Neuronal stem cell (in vitro differentiated cells): ENCODE measurements around the gene PRICKLE2.

Experiments
- DNase-seq: peaks from one replicate; pipeline ENCODE4 v3.0.0-alpha.2; 2013; ENCODE audit warnings: low spot score
- H2AFZ ChIP-seq: one replicate; pipeline ENCODE4 v1.6.1; 2013; ENCODE audit warnings: mild to moderate bottlenecking, low read length, inconsistent platforms
- H2AK5ac ChIP-seq: 2 replicates; pipeline ENCODE4 v1.6.1; 2013; ENCODE audit warnings: low read depth, mild to moderate bottlenecking, inconsistent platforms, low read length, moderate library complexity, mixed read lengths
- H2BK120ac ChIP-seq: 2 replicates; pipeline ENCODE4 v1.6.1; 2013; ENCODE audit warnings: low read depth, mild to moderate bottlenecking, inconsistent platforms, low read length, moderate library complexity, mixed read lengths
- H2BK12ac ChIP-seq: one replicate; pipeline ENCODE4 v1.6.1; 2013; ENCODE audit warnings: low read length, inconsistent platforms
- H2BK15ac ChIP-seq: 2 replicates; pipeline ENCODE4 v1.6.1; 2013; ENCODE audit warnings: mild to moderate bottlenecking, low read length, inconsistent platforms, mixed read lengths
- H2BK5ac ChIP-seq: one replicate; pipeline ENCODE4 v1.6.1; 2013; ENCODE audit warnings: inconsistent platforms, mild to moderate bottlenecking, low read length, moderate library complexity
- H3K14ac ChIP-seq: one replicate; pipeline ENCODE4 v1.6.1; 2013; ENCODE audit warnings: low read length, inconsistent platforms
- H3K18ac ChIP-seq: 2 replicates; pipeline ENCODE4 v1.6.1; 2013; ENCODE audit warnings: low read length, inconsistent platforms
- H3K23ac ChIP-seq: 2 replicates; pipeline ENCODE4 v1.6.1; 2013; ENCODE audit warnings: low read depth, mild to moderate bottlenecking, mixed read lengths, low read length, inconsistent platforms; ENCODE audit not compliant: poor library complexity
- H3K27ac ChIP-seq: replicated peaks from 3 replicates; pipeline ENCODE4 v1.5.1; 2013; ENCODE audit warnings: low read length, inconsistent platforms
- H3K27me3 ChIP-seq, 3 experiments: 2 replicates each; pipeline ENCODE4 v1.6.1; 2013; ENCODE audit warnings: low read length in 3 of 3, mild to moderate bottlenecking in 2 of 3, inconsistent platforms in 1 of 3, low read depth in 1 of 3, mixed read lengths in 1 of 3, moderate library complexity in 1 of 3; ENCODE audit not compliant: control insufficient read depth in 3 of 3, insufficient read depth in 3 of 3
- H3K36me3 ChIP-seq, 2 donors: replicated peaks in 1 of 2; 2 replicates each; pipeline ENCODE4 v1.6.1; 2013; ENCODE audit warnings: low read length in 2 of 2; ENCODE audit not compliant: control insufficient read depth in 2 of 2, insufficient read depth in 2 of 2
- H3K4ac ChIP-seq: 2 replicates; pipeline ENCODE4 v1.6.1; 2013; ENCODE audit warnings: inconsistent platforms, mild to moderate bottlenecking, low read length, moderate library complexity
- H3K4me1 ChIP-seq, 2 donors: 1 replicate in 1 of 2; 2 replicates in 1 of 2; pipeline ENCODE4 v1.6.1; 2013; ENCODE audit warnings: low read length in 2 of 2, low read depth in 1 of 2; ENCODE audit not compliant: control insufficient read depth in 2 of 2, insufficient read depth in 1 of 2
- H3K4me2 ChIP-seq: one replicate; pipeline ENCODE4 v1.6.1; 2013; ENCODE audit warnings: mild to moderate bottlenecking, low read length, inconsistent platforms; ENCODE audit not compliant: insufficient read depth, poor library complexity, severe bottlenecking
- H3K4me3 ChIP-seq, 2 donors: 2 replicates each; pipeline ENCODE4 v1.5.1; 2013; ENCODE audit warnings: low read length in 2 of 2, mild to moderate bottlenecking in 2 of 2, inconsistent platforms in 1 of 2, moderate library complexity in 1 of 2
- H3K79me1 ChIP-seq: one replicate; pipeline ENCODE4 v1.6.1; 2013; ENCODE audit warnings: low read depth, mild to moderate bottlenecking, inconsistent platforms, low read length, moderate library complexity
- H3K9ac ChIP-seq: one replicate; pipeline ENCODE4 v1.6.1; 2013; ENCODE audit warnings: mild to moderate bottlenecking, low read depth, low read length, inconsistent platforms; ENCODE audit not compliant: poor library complexity
- H3K9me3 ChIP-seq, 2 donors: replicated peaks in 1 of 2; 2 replicates each; pipeline versions ENCODE3 to v1.6.1; 2013; ENCODE audit warnings: low read length in 2 of 2, mild to moderate bottlenecking in 2 of 2, inconsistent platforms in 1 of 2, low read depth in 1 of 2, mixed read lengths in 1 of 2, moderate library complexity in 1 of 2; ENCODE audit not compliant: control insufficient read depth in 2 of 2, insufficient read depth in 1 of 2
- H4K8ac ChIP-seq: one replicate; pipeline ENCODE4 v1.6.1; 2013; ENCODE audit warnings: low read depth, mild to moderate bottlenecking, inconsistent platforms, low read length, moderate library complexity
- H4K91ac ChIP-seq: one replicate; pipeline ENCODE4 v1.6.1; 2013; ENCODE audit warnings: low read length, low read depth, mild to moderate bottlenecking, inconsistent platforms; ENCODE audit not compliant: poor library complexity
- WGBS, 2 donors: extraction: QIAGEN DNeasy Blood & Tissue Kit; methylation state at CpG; one replicate each; pipeline ENCODE4 v1.1.7; 2013; ENCODE audit warnings: missing lambda C conversion rate in 2 of 2, mixed read lengths in 1 of 2; ENCODE audit not compliant: insufficient read length in 2 of 2, insufficient replicate concordance in 1 of 2; ENCODE audit errors: extremely low coverage in 2 of 2; 5-methylcytosine and 5-hydroxymethylcytosine counted together

PRICKLE2 gene

GRCh38 chr3:64203969-64204908, 21.0 kb downstream of the PRICKLE2 start:
- Histone ChIP-seq H3K4ac (no peak overlapping the region), H2AK5ac (no peak overlapping the region), H3K79me1 (no peaks in the 10 kb centered on the region), H2BK120ac (no peak overlapping the region), H2BK12ac (no peak overlapping the region), H2AFZ (no peak overlapping the region), H3K23ac (no peak overlapping the region), H4K91ac (no peak overlapping the region), H3K14ac (no peak overlapping the region), H3K9me3 (no peaks in the 10 kb centered on the region), H3K4me1 (peaks cover 0 to 3% of the 10 kb centered on the region in 2 donors), H3K27ac (no peak overlapping the region), H2BK15ac (no peak overlapping the region), H3K36me3 (no peaks in the 10 kb centered on the region), H3K27me3 (no peaks in the 10 kb centered on the region), H3K18ac (no peak overlapping the region), H3K4me2 (no peak overlapping the region), H3K4me3 (no peak overlapping the region), H3K9ac (no peak overlapping the region), H4K8ac (no peak overlapping the region), H2BK5ac (no peak overlapping the region)
- no peak for DNase-seq
- WGBS, 2 donors, result 100% methylated on average over 1 of the region's 7 CpGs; no CpG with 5 or more reads in 1 of the 2 donors

- no peak overlapping the region for H3K27ac ChIP-seq
- no peaks in the 10 kb centered on the region for H3K79me1 ChIP-seq
- no peak overlapping the region for H2AK5ac ChIP-seq
- H4K8ac ChIP-seq, result no peak overlapping the region
- no peak overlapping the region for H2BK12ac ChIP-seq
- no peak overlapping the region for H3K4ac ChIP-seq
- H2BK120ac ChIP-seq, result no peak overlapping the region
- no peak overlapping the region for H2BK15ac ChIP-seq
- no peak overlapping the region for H3K18ac ChIP-seq
- no peaks in the 10 kb centered on the region for H3K9me3 ChIP-seq
- H2AFZ ChIP-seq, result no peak overlapping the region
- WGBS, 2 donors, result no CpG with 5 or more reads among the region's 2 CpGs
- no peak overlapping the region for H3K23ac ChIP-seq
- H3K27me3 ChIP-seq, result no peaks in the 10 kb centered on the region
- no peak overlapping the region for H4K91ac ChIP-seq
- DNase-seq, result no peak
- H3K4me3 ChIP-seq, result no peak overlapping the region
- H3K9ac ChIP-seq, result no peak overlapping the region
- H3K14ac ChIP-seq, result no peak overlapping the region
- H2BK5ac ChIP-seq, result no peak overlapping the region
- no peak overlapping the region for H3K4me2 ChIP-seq
- peaks cover 0 to 3% of the 10 kb centered on the region in 2 donors for H3K4me1 ChIP-seq
- H3K36me3 ChIP-seq, result no peaks in the 10 kb centered on the region
These were observed 22.1 kb downstream of the PRICKLE2 start for GRCh38 chr3:64203216-64203615.

GRCh38 chr3:64199932-64200331, 25.3 kb downstream of the PRICKLE2 start:
- Histone ChIP-seq H2BK15ac (no peak overlapping the region), H3K27me3 (no peaks in the 10 kb centered on the region), H3K4me2 (no peak overlapping the region), H3K4ac (no peak overlapping the region), H3K4me1 (peaks cover 0 to 4% of the 10 kb centered on the region in 2 donors), H3K4me3 (no peak overlapping the region), H3K36me3 (peaks cover 0 to 2% of the 10 kb centered on the region in 2 donors), H2AK5ac (no peak overlapping the region), H3K27ac (no peak overlapping the region), H2BK5ac (no peak overlapping the region), H4K8ac (no peak overlapping the region), H3K14ac (no peak overlapping the region), H2AFZ (no peak overlapping the region), H4K91ac (no peak overlapping the region), H3K9me3 (no peaks in the 10 kb centered on the region), H2BK120ac (no peak overlapping the region), H3K18ac (no peak overlapping the region), H3K79me1 (no peaks in the 10 kb centered on the region), H3K23ac (no peak overlapping the region), H3K9ac (no peak overlapping the region), H2BK12ac (no peak overlapping the region)
- DNase-seq, result no peak
- WGBS, 2 donors, result no CpG with 5 or more reads among the region's 2 CpGs

- Histone ChIP-seq H2AFZ (no peak overlapping the region), H3K36me3 (peaks cover 0 to 2% of the 10 kb centered on the region in 2 donors), H3K9me3 (peaks cover 4 to 12% of the 10 kb centered on the region in 2 donors), H3K9ac (no peak overlapping the region), H3K4me3 (no peak overlapping the region), H3K4me2 (no peak overlapping the region), H3K79me1 (no peaks in the 10 kb centered on the region), H3K4me1 (peaks cover 0 to 4% of the 10 kb centered on the region in 2 donors), H2BK15ac (no peak overlapping the region), H3K14ac (no peak overlapping the region), H3K18ac (no peak overlapping the region), H2BK5ac (no peak overlapping the region), H2BK120ac (no peak overlapping the region), H4K8ac (no peak overlapping the region), H3K23ac (no peak overlapping the region), H3K4ac (no peak overlapping the region), H2AK5ac (no peak overlapping the region), H3K27ac (no peak overlapping the region), H4K91ac (no peak overlapping the region), H3K27me3 (no peaks in the 10 kb centered on the region), H2BK12ac (no peak overlapping the region)
- no peak for DNase-seq
- 100% methylated on average over 1 of the region's 5 CpGs; no CpG with 5 or more reads in 1 of the 2 donors for WGBS, 2 donors
These were observed 28.9 kb downstream of the PRICKLE2 start for GRCh38 chr3:64196236-64196929.
